K562 (cell line): ENCODE data around the gene SYMPK. TPM values are rescaled to one million over a fixed set of nuclear protein-coding genes. Genes with fewer than 3 reads are reported as not detected.

Experiments
- BCOR ChIP-seq: fragments of 450-650 bp; IDR thresholded peaks from 2 replicates; pipeline ENCODE4 v1.6.1; 2016
- BDP1 ChIP-seq: IDR thresholded peaks from 3 replicates; pipeline ENCODE4 v1.6.1; 2011; ENCODE audit not compliant: insufficient read length, insufficient read depth
- CBX3 ChIP-seq, 2 experiments: IDR thresholded peaks; 1 replicate in 1 of 2; 2 replicates in 1 of 2; pipeline ENCODE4 v1.6.1; 2012; ENCODE audit warnings: inconsistent platforms in 2 of 2, low read length in 2 of 2, borderline replicate concordance in 1 of 2, control low read depth in 1 of 2
- CC2D1A ChIP-seq: fragments of 450-650 bp; IDR thresholded peaks from 2 replicates; pipeline ENCODE4 v1.6.1; 2017; ENCODE audit warnings: mild to moderate bottlenecking
- CHCHD3 ChIP-seq: fragments of 250-450 bp; sonication (Bioruptor Pico); IDR thresholded peaks from 2 replicates; pipeline ENCODE4 v2.1.2; 2022; ENCODE audit warnings: mild to moderate bottlenecking
- CTBP1 ChIP-seq: fragments of 450-650 bp; IDR thresholded peaks from 2 replicates; pipeline ENCODE4 v1.6.1; 2016; ENCODE audit warnings: borderline replicate concordance
- DNMT1 ChIP-seq: fragments of 450-650 bp; IDR thresholded peaks from 2 replicates; pipeline ENCODE4 v1.6.1; 2016; ENCODE audit warnings: antibody characterized with exemption, mild to moderate bottlenecking
- EGR1 ChIP-seq: fragments of 450-650 bp; conservative IDR thresholded peaks from 2 replicates; pipeline ENCODE4 v1.6.1; 2017; ENCODE audit warnings: mild to moderate bottlenecking
- FOXK2 ChIP-seq, 2 experiments: fragments of 450-650 bp; IDR thresholded peaks in 1 of 2; conservative IDR thresholded peaks in 1 of 2; 2 replicates each; pipeline ENCODE4 v1.6.1; 2016; ENCODE audit warnings: low read depth in 2 of 2, mild to moderate bottlenecking in 1 of 2
- HDAC8 ChIP-seq: fragments of 450-650 bp; IDR thresholded peaks from 2 replicates; pipeline ENCODE4 v1.6.1; 2016; ENCODE audit warnings: mild to moderate bottlenecking, missing genetic modification characterization, moderate library complexity, missing compliant biosample characterization
- HNRNPL ChIP-seq: fragments of 200-400 bp; formaldehyde crosslinking; IDR thresholded peaks from 2 replicates; pipeline ENCODE4 v1.6.1; 2017; ENCODE audit warnings: low read depth, mild to moderate bottlenecking, low read length
- JUN ChIP-seq, 2 experiments: sonication (generic) in 1 of 2; formaldehyde crosslinking in 1 of 2; IDR thresholded peaks; 2 replicates each; pipeline versions ENCODE4 v1.6.1 to v1.8.0; 2012 to 2022; ENCODE audit warnings: borderline replicate concordance in 2 of 2, mild to moderate bottlenecking in 2 of 2, improper control_type of control experiment in 1 of 2, low read depth in 1 of 2, low read length in 1 of 2, missing genetic modification reagents in 1 of 2
- KDM1A ChIP-seq, 2 experiments: fragments of 450-650 bp; IDR thresholded peaks; 2 replicates each; pipeline ENCODE4 v1.6.1; 2016; ENCODE audit warnings: mild to moderate bottlenecking in 2 of 2
- KDM5B ChIP-seq: fragments of 200-600 bp; sonication (generic); IDR thresholded peaks from 2 replicates; pipeline ENCODE4 v1.6.1; 2012; ENCODE audit warnings: low read depth, mild to moderate bottlenecking, moderate library complexity, low read length, control low read depth, inconsistent platforms; ENCODE audit not compliant: insufficient replicate concordance
- KLF13 ChIP-seq: fragments of 450-650 bp; IDR thresholded peaks from 2 replicates; pipeline ENCODE4 v1.6.1; 2016; ENCODE audit warnings: missing genetic modification characterization, low read depth, mild to moderate bottlenecking, missing compliant biosample characterization, moderate library complexity, borderline replicate concordance
- POLR2AphosphoS5 ChIP-seq: IDR thresholded peaks from 2 replicates; pipeline ENCODE4 v1.6.1; 2011; ENCODE audit warnings: mild to moderate bottlenecking, low read depth, low read length, moderate library complexity; ENCODE audit not compliant: control insufficient read depth, insufficient read depth
- POLR2G ChIP-seq: fragments of 200-400 bp; formaldehyde crosslinking; IDR thresholded peaks from 2 replicates; pipeline ENCODE4 v1.6.1; 2017; ENCODE audit warnings: low read depth, mild to moderate bottlenecking, antibody characterized with exemption, low read length, moderate library complexity
- RB1 ChIP-seq: fragments of 450-650 bp; IDR thresholded peaks from 2 replicates; pipeline ENCODE4 v1.6.1; 2017; ENCODE audit warnings: low read depth, mild to moderate bottlenecking
- RBM14 ChIP-seq: fragments of 200-400 bp; formaldehyde crosslinking; IDR thresholded peaks from 2 replicates; pipeline ENCODE4 v1.6.1; 2018; ENCODE audit warnings: low read depth, mild to moderate bottlenecking, low read length, moderate library complexity, borderline replicate concordance; ENCODE audit not compliant: insufficient read depth
- RFX1 ChIP-seq: fragments of 450-650 bp; IDR thresholded peaks from 2 replicates; pipeline ENCODE4 v1.6.1; 2016; ENCODE audit warnings: mild to moderate bottlenecking, moderate library complexity
- ZBTB17 ChIP-seq: fragments of 450-650 bp; formaldehyde crosslinking; IDR thresholded peaks from 2 replicates; pipeline ENCODE4 v1.4.0; 2020; ENCODE audit warnings: mild to moderate bottlenecking
- ZFX ChIP-seq: sonication (generic); formaldehyde crosslinking; IDR thresholded peaks from 2 replicates; pipeline ENCODE4 v1.8.0; 2022; ENCODE audit warnings: mild to moderate bottlenecking, missing genetic modification reagents, moderate library complexity
- ZNF324 ChIP-seq: fragments of 250-450 bp; sonication (Bioruptor Pico); IDR thresholded peaks from 2 replicates; pipeline ENCODE4 v1.4.0; 2020; ENCODE audit warnings: mild to moderate bottlenecking
- ZNF41 ChIP-seq: fragments of 250-450 bp; sonication (Bioruptor Pico); conservative IDR thresholded peaks from 2 replicates; pipeline ENCODE4 v1.4.0; 2020; ENCODE audit warnings: mild to moderate bottlenecking
- polyA plus RNA-seq, 8 experiments: library from polyadenylated mRNA; depleted of rRNA in 4 of 8; stranded (reverse) in 5 of 8; unstranded in 3 of 8; fragments of >200 nt; fragmentation: Nextera tagmentation in 2 of 8; fragmentation: Illumina TruSeq in 1 of 8; extraction: Ambion mirVana in 2 of 8; extraction: Trizol in 1 of 8; gene quantifications; 2 replicates each; pipeline versions ENCODE4 v1.2.1 to v1.2.3, GENCODE V29; 2011 to 2014; ENCODE audit warnings: inconsistent platforms in 1 of 8, missing spikeins in 1 of 8
- total RNA-seq, 7 experiments: library from RNA; depleted of rRNA in 6 of 7; stranded (reverse); fragments of >200 nt in 6 of 7; fragmentation: Illumina TruSeq in 2 of 7; extraction: Trizol in 2 of 7; gene quantifications; 2 replicates each; pipeline versions ENCODE4 v1.2.1 to v1.2.3, GENCODE V29; 2011 to 2021; ENCODE audit warnings: low replicate concordance in 1 of 7
- TF ChIP-seq, protein P1 (sequence below): fragments of 250-450 bp; sonication (Bioruptor Pico); IDR thresholded peaks from 2 replicates; pipeline ENCODE4 v1.4.0; 2020; ENCODE audit warnings: borderline replicate concordance
- TF ChIP-seq, protein P2 (sequence below): fragments of 250-450 bp; sonication (Bioruptor Pico); IDR thresholded peaks from 2 replicates; pipeline ENCODE4 v1.6.1; 2021; ENCODE audit warnings: mild to moderate bottlenecking

SYMPK gene
- total and polyA plus RNA-seq, 9 of the 15 experiments (the other 6 are each of a cell fraction or from before 2014, with no cell fraction given), result 0.73 to 95.5 (median 58.4) TPM

DNA sequence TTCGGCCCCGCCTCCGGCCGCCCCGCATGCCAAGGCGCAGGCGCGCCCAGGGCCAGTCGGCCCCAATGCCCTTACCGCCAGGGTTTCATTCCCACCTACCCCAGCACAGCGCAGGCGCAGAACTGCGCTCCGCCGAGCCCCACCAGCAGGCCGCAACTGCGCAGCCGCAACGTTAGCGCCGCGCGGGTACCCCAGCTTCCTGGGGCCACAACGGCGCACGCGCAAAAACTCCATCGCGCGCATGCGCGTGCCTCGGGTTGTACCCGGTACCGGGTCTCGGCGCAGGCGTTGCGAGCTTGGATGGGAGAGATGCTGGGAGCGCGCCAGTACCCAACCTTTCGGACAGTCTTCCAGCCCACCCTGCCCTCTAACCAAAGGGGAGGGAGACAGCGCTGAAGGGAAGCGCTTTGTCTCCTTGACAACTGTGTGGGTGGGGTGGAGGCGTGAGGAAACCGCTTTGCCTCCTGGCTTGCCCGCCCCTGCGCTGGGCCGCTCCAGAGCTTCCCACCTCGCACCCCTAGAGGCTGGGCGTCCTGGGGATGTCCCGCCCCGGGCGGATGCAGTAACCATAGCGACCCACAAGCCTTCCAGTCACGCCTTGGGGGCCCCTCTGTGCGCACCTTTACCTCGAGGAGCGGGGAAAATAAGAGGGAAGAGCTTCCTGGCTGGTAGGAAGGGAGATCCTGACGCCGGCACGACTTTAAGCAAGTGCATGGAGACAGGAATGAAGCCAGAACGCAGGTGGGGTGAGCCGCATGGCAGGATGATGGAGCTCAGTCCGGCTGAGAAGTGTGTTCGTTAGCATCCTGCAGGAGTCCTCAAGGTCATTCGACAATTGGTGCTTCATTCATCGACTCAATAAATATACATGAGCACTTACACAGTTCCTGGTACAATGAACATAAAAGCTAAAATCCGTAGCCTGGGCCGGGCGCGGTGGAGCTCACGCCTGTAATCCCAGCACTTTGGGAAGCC lies 40.0 kb upstream of the SYMPK start (continued):
- TF ChIP-seq, protein P1, sequence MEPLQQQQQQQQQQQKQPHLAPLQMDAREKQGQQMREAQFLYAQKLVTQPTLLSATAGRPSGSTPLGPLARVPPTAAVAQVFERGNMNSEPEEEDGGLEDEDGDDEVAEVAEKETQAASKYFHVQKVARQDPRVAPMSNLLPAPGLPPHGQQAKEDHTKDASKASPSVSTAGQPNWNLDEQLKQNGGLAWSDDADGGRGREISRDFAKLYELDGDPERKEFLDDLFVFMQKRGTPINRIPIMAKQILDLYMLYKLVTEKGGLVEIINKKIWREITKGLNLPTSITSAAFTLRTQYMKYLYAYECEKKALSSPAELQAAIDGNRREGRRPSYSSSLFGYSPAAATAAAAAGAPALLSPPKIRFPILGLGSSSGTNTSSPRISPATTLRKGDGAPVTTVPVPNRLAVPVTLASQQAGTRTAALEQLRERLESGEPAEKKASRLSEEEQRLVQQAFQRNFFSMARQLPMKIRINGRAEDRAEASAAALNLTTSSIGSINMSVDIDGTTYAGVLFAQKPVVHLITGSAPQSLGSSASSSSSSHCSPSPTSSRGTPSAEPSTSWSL (CRISPR knock-in tag), result 0 out of 2 replicates have a peak, but pooled peaks have one; percentile 73
- TF ChIP-seq KDM1A (IDR thresholded peaks at IDR 0.05) (peak; percentile 85 to 94), ZNF324 (CRISPR knock-in tag) (peak; percentile 33; the same call in 1 of the 2 replicates), POLR2G (peak; percentile 70), POLR2AphosphoS5 (no peak), ZBTB17 (CRISPR knock-in tag) (0 out of 2 replicates have a peak, but pooled peaks have one; percentile 33), EGR1 (peak; percentile 87), JUN (IDR thresholded peaks at IDR 0.05; ENCODE audit: borderline replicate concordance, low read depth, low read length) (no peak), JUN (CRISPR knock-in tag; IDR thresholded peaks at IDR 0.05; ENCODE audit: borderline replicate concordance) (no peak), HDAC8 (no peak), DNMT1 (no peak), KDM5B (no peak), RFX1 (peak; percentile 95), KLF13 (tag) (peak; percentile 31; the same call in 1 of the 2 replicates), CC2D1A (no peak), CHCHD3 (CRISPR knock-in tag) (no peak), BDP1 (no peak), CTBP1 (peak; percentile 100), HNRNPL (0 out of 2 replicates have a peak, but pooled peaks have one; percentile 38), RBM14 (no peak), ZFX (CRISPR knock-in tag) (no peak; the same call in none of the 2 replicates), RB1 (peak; percentile 75), ZNF41 (CRISPR knock-in tag) (no peak), CBX3 (IDR thresholded peaks at IDR 0.05; ENCODE audit: borderline replicate concordance in 1 of 2, low read length in 2 of 2) (no peak), BCOR (no peak), FOXK2 (conservative IDR thresholded peaks at IDR 0.05 in 1 of 2, IDR thresholded peaks at IDR 0.05 in 1 of 2; ENCODE audit: low read depth in 2 of 2) (no peak)
- TF ChIP-seq, protein P2, sequence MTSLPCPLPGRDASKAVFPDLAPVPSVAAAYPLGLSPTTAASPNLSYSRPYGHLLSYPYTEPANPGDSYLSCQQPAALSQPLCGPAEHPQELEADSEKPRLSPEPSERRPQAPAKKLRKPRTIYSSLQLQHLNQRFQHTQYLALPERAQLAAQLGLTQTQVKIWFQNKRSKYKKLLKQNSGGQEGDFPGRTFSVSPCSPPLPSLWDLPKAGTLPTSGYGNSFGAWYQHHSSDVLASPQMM, result no peak
